Stromal cell of bone marrow (primary cell): ENCODE measurements around the gene FANK1.

ENCODE experiments used
- DNase-seq: peaks from one replicate; pipeline ENCODE4 v3.0.0-alpha.2; 2012; ENCODE audit warnings: low read depth

Gene FANK1

GRCh38 chr10:125985557-125986240 is 89.3 kb downstream of the FANK1 start:
- no peak for DNase-seq

DNA sequence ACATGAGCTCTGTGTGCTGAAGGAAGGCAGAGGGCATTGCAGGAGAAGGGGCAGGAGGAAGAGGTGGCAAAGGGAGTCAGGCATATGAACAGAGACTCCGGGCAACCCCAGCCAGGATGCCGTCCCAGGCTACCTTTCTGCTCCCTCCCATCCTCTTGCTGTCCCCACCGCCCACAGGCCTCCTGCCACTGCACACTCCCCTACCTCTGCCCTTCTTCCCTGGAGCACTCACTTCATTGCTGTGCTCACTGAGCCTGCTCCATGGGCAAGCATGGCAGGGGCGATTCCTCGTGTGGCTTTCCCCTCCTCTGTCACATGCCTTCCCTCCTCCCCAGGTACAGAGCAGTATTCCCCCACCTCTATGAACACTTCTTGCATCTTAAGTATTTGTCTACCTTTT is 93.4 kb downstream of the FANK1 start:
- DNase-seq: no peak

DNA sequence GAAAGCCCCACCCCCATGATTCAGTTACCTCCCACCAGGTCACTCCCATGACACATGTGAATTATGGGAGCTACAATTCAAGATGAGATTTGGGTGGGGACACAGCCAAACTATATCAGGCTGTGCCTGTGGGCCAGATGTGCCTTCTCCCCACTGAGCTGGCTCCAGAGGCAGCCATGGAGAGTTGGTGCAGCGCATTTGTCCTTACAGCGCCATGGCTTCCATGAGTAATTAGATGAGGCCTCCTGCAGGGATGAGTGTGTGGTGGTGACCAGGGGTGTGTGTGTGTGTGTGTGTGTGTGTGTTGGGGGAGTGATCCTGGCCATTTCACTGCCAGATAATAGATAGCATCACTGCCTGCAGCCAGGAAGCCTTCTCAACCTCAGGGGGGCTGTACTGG is 94.6 kb downstream of the FANK1 start:
- DNase-seq: no peak

- no peak for DNase-seq
These were observed 95.0 kb downstream of the FANK1 start for GRCh38 chr10:125991392-125991791.

- DNase-seq: no peak
These were observed 95.9 kb downstream of the FANK1 start for GRCh38 chr10:125992254-125992653.

GRCh38 chr10:125994601-125995000 is 98.2 kb downstream of the FANK1 start:
- no peak for DNase-seq

GRCh38 chr10:125995726-125996304 is 99.5 kb downstream of the FANK1 start:
- no peak for DNase-seq

DNA sequence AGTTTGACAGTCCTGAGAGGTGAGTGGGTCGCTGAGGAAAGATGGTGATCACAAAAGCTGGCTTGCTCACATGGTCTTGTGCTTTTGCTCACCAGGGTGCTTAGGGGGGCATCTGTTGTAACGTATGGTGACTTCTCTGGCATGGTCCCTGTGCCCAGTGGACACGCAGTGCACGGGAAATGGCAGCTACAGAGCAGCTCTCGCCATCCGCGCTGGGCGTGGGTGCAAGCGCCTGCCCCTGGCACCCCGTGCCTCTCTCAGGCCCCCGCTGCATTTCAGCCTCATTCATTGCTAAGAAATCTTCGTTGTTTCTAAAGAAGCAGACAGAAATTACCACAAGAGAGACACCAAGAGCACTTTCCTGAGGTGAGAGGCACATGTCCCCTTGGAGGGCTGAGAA is 101.2 kb downstream of the FANK1 start:
- no peak for DNase-seq

DNA sequence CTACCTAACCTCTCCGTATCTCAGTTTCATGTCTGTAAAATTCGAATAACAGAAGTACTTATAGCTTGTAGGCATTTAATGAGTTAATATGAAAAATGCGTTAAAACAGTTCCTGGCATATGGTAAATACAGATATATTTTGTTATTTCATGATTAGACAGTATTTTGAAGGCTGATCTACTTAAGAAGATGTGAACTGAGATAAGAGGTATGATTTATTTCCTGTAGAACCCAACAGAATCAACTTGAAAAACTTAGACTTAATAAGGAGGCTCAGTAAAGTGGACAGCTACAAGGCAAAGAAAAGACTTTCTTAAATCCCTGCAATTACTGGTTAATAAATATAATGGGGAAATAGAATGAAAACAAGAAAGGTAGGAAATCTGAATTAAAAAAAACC is 103.3 kb downstream of the FANK1 start:
- DNase-seq: no peak

DNA sequence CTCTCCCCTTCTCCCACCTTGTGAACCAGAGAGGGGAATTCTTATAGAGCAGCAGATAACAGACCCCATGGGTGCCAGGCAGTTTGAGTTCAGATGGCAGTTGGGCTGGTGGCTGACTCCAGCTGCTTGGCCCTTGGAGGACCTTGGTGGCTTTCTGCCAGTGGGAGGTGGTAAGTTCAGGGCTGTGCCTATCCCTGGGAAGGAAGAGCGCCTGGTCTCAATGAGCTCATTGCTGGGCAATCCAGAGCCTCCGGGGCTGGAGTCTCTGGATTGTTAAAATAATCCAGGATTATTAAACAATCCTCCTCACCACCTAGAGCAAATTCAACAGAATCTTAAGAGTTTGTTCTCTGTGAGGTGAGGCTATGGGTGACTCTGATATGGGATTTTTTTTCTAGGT is 105.2 kb downstream of the FANK1 start:
- no peak for DNase-seq

- no peak for DNase-seq
These were observed 108.4 kb downstream of the FANK1 start for GRCh38 chr10:126004752-126005151.

DNA sequence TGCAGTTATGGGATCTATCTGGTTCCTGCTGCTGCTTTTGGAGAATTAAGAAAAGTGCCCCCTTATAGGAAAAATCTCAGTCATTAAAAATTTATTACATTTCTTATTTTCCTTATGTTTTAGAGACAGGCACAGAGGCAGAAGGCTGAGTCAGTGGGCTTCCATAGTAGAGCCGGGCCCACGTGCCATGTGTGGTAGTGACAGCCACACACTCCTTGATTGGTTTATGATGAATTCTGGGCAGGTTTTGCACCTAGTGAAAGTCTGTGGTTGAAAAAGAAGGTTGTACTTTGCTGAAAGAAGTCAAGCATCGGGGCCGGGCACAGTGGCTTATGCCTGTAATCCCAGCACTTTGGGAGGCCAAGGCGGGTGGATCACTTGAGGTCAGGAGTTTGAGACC is 109.9 kb downstream of the FANK1 start:
- no peak for DNase-seq

DNA sequence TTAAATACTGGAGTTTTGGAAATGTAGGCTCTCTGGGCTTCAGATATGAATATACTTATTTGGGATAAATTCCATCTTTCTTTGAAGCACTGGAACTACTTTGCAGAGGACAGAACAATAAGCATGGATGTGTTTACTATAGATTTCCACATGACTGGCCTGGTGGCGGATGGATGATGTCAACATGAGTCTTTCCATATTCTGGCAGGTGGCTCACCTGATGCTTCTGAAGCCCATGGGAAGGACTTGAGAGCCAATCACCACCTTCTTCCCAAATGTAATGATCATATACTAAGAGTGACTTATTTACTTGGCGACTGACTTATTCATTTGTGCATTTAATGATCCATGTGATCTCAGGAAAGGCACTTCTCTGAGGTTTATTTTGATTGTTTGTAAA is 110.5 kb downstream of the FANK1 start:
- no peak for DNase-seq

GRCh38 chr10:126009650-126010049 is 113.3 kb downstream of the FANK1 start:
- no peak for DNase-seq

GRCh38 chr10:126011995-126012394 is 115.6 kb downstream of the FANK1 start:
- no peak for DNase-seq

GRCh38 chr10:126012485-126012884 is 116.1 kb downstream of the FANK1 start:
- no peak for DNase-seq

DNA sequence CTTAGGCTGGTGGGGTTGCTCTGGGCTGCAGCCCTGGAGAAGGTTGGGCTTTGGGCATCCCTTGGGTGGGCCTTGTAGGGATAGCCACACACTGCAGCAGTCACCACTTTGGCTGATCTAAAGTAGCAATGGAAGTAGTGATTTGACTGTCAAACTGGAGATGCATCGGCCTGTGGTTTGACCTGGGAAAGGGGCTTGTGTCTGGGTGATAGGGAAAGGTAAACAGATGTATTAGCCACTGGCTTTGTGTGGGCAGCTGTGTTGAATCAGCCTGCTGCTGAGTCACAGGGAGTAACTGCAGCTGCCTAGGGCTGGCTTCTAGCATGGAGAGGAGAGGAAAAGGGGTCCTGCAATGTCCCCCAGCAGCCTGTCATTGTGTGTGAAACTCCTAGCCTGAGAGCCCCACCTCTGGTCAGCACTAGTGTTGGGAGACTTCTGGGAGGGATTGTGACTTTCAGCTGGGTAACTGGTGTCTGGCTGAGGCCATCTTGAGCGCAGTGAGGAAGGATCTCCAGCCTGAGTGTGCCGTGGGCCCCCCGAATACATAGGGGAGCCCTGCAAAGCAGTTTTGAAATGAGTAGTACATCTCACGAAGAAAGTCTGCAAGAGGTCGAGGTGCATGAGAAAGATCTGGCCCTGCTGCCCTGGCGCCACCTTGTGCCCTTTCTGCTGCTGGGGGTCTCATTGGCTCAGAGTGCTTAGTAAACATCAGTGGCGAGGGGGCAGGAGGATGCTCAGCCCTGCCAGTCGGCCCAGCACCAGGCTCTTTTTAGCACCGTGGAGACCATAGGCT is 117.3 kb downstream of the FANK1 start:
- DNase-seq: peak; percentile 49

GRCh38 chr10:126014309-126014708 is 117.9 kb downstream of the FANK1 start:
- DNase-seq: peak; percentile 48

- DNase-seq: no peak
These were observed 119.0 kb downstream of the FANK1 start for GRCh38 chr10:126015413-126015812.

- DNase-seq: no peak
These were observed 119.9 kb downstream of the FANK1 start for GRCh38 chr10:126016156-126016805.

DNA sequence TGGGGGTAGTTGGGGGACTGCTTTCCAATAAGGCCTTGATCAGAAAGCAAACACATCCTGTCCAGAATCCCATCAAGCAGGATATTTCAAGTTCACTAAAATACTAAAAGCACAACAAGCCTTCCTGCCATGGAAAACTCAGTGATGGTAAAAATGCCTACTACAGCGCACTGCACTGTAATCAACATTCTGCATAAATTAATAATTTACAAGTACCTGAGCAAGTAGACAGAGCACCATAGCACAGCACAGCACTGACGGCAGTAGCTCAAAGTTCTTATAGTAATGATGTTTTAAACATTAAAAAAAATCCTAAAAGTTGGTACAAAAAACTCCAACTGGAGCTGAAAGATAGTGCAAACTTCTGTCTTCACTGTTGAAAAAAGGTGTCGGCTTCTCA is 120.5 kb downstream of the FANK1 start:
- DNase-seq: no peak

DNA sequence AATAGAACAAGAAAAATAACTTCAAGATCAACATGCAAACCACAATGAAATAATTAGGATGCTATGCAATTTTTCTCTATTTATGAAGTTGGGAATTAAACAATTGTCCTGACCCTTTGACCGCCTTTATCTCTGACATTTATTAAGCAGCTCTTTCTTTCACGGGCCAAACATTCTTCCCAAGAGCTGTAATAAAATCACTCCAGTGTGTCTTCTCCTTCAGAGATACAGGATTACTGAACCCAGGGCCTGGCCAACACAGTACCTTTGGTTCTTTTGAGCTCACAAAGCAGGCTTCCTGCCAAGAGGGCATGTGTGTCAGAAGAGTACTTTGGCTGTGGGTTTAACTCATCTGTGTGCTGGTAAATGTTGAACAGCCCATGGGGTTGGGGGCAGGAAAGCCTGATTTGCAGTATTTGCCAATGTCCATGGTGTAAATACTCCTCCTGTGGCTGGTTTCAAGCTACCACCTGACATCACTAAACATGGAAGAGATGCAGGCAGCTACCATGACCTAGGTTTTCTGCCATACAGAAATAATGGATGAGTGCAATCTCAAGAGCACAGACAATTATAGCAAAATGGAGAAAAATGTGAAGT is 121.7 kb downstream of the FANK1 start:
- DNase-seq: no peak
